Testis (tissue), 2 donors: ENCODE data around the gene BEAN1.

ENCODE experiments used
- CTCF ChIP-seq, 3 experiments: fragments of 450-650 bp in 2 of 3; fragments of 200-600 bp in 1 of 3; sonication (generic) in 1 of 3; IDR thresholded peaks; one replicate each; pipeline ENCODE4 v1.5.1; 2016 to 2019; ENCODE audit warnings: antibody characterized with exemption in 3 of 3, mild to moderate bottlenecking in 2 of 3, moderate library complexity in 1 of 3
- POLR2A ChIP-seq: fragments of 450-650 bp; IDR thresholded peaks from one replicate; pipeline ENCODE4 v1.6.1; 2017; ENCODE audit warnings: antibody characterized with exemption, mild to moderate bottlenecking, moderate library complexity

- TF ChIP-seq CTCF (IDR thresholded peaks at IDR 0.05) = no peak
- no peak for TF ChIP-seq POLR2A
Measured at GRCh38 chr16:66427036-66427860, at the start of gene BEAN1.
